GM08714 (cell line): ENCODE measurements around the gene DSCAML1.

Experiments used
- H3K4me3 ChIP-seq: fragments of 200-500 bp; sonication (Bioruptor generic); 2 replicates; pipeline ENCODE4 v1.5.1; 2014; ENCODE audit warnings: mild to moderate bottlenecking, low read length, inconsistent platforms
- ZNF274 ChIP-seq: IDR thresholded peaks from 2 replicates; pipeline ENCODE4 v1.6.1; 2012; ENCODE audit warnings: mild to moderate bottlenecking, low read depth, low read length

Gene DSCAML1

GRCh38 chr11:117547195-117547850, 249.7 kb downstream of the DSCAML1 start:
- TF ChIP-seq ZNF274, result no peak
- H3K4me3 ChIP-seq, result no peak overlapping the region

GRCh38 chr11:117546431-117547194, 250.4 kb downstream of the DSCAML1 start:
- H3K4me3 ChIP-seq, result no peak overlapping the region
- no peak for TF ChIP-seq ZNF274

GRCh38 chr11:117545706-117546105, 251.3 kb downstream of the DSCAML1 start:
- no peak overlapping the region for H3K4me3 ChIP-seq
- TF ChIP-seq ZNF274, result no peak

GRCh38 chr11:117544130-117544800, 252.8 kb downstream of the DSCAML1 start:
- TF ChIP-seq ZNF274, result no peak
- no peak overlapping the region for H3K4me3 ChIP-seq

- no peak for TF ChIP-seq ZNF274
- no peak overlapping the region for H3K4me3 ChIP-seq
These were observed 255.8 kb downstream of the DSCAML1 start for GRCh38 chr11:117541211-117541610.

- no peak overlapping the region for H3K4me3 ChIP-seq
- TF ChIP-seq ZNF274, result no peak
These were observed 258.5 kb downstream of the DSCAML1 start for GRCh38 chr11:117538263-117539135.

- TF ChIP-seq ZNF274, result no peak
- H3K4me3 ChIP-seq, result no peak overlapping the region
These were observed 261.1 kb downstream of the DSCAML1 start for GRCh38 chr11:117535850-117536411.

GRCh38 chr11:117535201-117535849, 261.7 kb downstream of the DSCAML1 start:
- no peak for TF ChIP-seq ZNF274
- H3K4me3 ChIP-seq, result no peak overlapping the region

- H3K4me3 ChIP-seq, result no peak overlapping the region
- no peak for TF ChIP-seq ZNF274
These were observed 264.4 kb downstream of the DSCAML1 start for GRCh38 chr11:117532568-117532967.

- no peak overlapping the region for H3K4me3 ChIP-seq
- TF ChIP-seq ZNF274, result no peak
These were observed 267.2 kb downstream of the DSCAML1 start for GRCh38 chr11:117529816-117530215.

GRCh38 chr11:117528097-117528721, 268.8 kb downstream of the DSCAML1 start:
- no peak overlapping the region for H3K4me3 ChIP-seq
- TF ChIP-seq ZNF274, result no peak

- TF ChIP-seq ZNF274, result no peak
- no peak overlapping the region for H3K4me3 ChIP-seq
These were observed 269.7 kb downstream of the DSCAML1 start for GRCh38 chr11:117527271-117527670.

GRCh38 chr11:117525866-117526542, 271.0 kb downstream of the DSCAML1 start:
- H3K4me3 ChIP-seq, result no peak overlapping the region
- no peak for TF ChIP-seq ZNF274
